Activated CD8-positive, alpha-beta memory T cell treated with anti-CD3 and anti-CD28 coated beads, Interleukin-2, amount 50 U/mL, for 4 hours (primary cell): ENCODE results near the gene BRINP1.
"Not testable (repeated sequence)": the region's sequence is repeated elsewhere in the genome, so short reads cannot be mapped to it uniquely, and the experiment has no call there.

ENCODE experiments used
- DNase-seq: peaks from one replicate; pipeline ENCODE4 v3.0.0-alpha.2; 2020

BRINP1 gene

GRCh38 chr9:119195521-119195920, 173.7 kb downstream of the BRINP1 start:
- DNase-seq, result no peak

GRCh38 chr9:119185298-119185697, 183.9 kb downstream of the BRINP1 start:
- no peak for DNase-seq

GRCh38 chr9:119184265-119184936, 184.8 kb downstream of the BRINP1 start:
- DNase-seq, result no peak

- no peak for DNase-seq
Observed at GRCh38 chr9:119181561-119181960, 187.7 kb downstream of the BRINP1 start.

GRCh38 chr9:119180897-119181296, 188.3 kb downstream of the BRINP1 start:
- no peak for DNase-seq

- no peak for DNase-seq
Observed at GRCh38 chr9:119179701-119180100, 189.5 kb downstream of the BRINP1 start.

- no peak for DNase-seq
Observed at GRCh38 chr9:119177196-119177595, 192.0 kb downstream of the BRINP1 start.

- DNase-seq, result no peak
Observed at GRCh38 chr9:119175581-119175980, 193.7 kb downstream of the BRINP1 start.

GRCh38 chr9:119169222-119169621, 200.0 kb downstream of the BRINP1 start:
- DNase-seq, result not testable (repeated sequence)

GRCh38 chr9:119167876-119168275, 201.4 kb downstream of the BRINP1 start:
- DNase-seq, result no peak

- no peak for DNase-seq
Observed at GRCh38 chr9:119167267-119167666, 202.0 kb downstream of the BRINP1 start.

GRCh38 chr9:119166096-119166495, 203.1 kb downstream of the BRINP1 start:
- no peak for DNase-seq

- no peak for DNase-seq
Observed at GRCh38 chr9:119165131-119165530, 204.1 kb downstream of the BRINP1 start.

- DNase-seq, result no peak
Observed at GRCh38 chr9:119164716-119165115, 204.5 kb downstream of the BRINP1 start.

- no peak for DNase-seq
Observed at GRCh38 chr9:119160551-119160950, 208.7 kb downstream of the BRINP1 start.

- DNase-seq, result no peak
Observed at GRCh38 chr9:119159386-119159785, 209.8 kb downstream of the BRINP1 start.

- DNase-seq, result no peak
Observed at GRCh38 chr9:119157196-119157595, 212.0 kb downstream of the BRINP1 start.

GRCh38 chr9:119156354-119156753, 212.9 kb downstream of the BRINP1 start:
- no peak for DNase-seq

GRCh38 chr9:119154527-119154926, 214.7 kb downstream of the BRINP1 start:
- DNase-seq, result no peak

- DNase-seq, result no peak
Observed at GRCh38 chr9:119153402-119153801, 215.8 kb downstream of the BRINP1 start.

GRCh38 chr9:119148855-119149254, 220.4 kb downstream of the BRINP1 start:
- DNase-seq, result no peak

GRCh38 chr9:119137479-119137878, 231.8 kb downstream of the BRINP1 start:
- no peak for DNase-seq

- no peak for DNase-seq
Observed at GRCh38 chr9:119126040-119126439, 243.2 kb downstream of the BRINP1 start.

- DNase-seq, result no peak
Observed at GRCh38 chr9:119121899-119122298, 247.3 kb downstream of the BRINP1 start.

- no peak for DNase-seq
Observed at GRCh38 chr9:119117409-119117808, 251.8 kb downstream of the BRINP1 start.
